LNCaP clone FGC (cell line): Measurements from ENCODE around the gene SYDE2.

ENCODE experiments used
- DNase-seq: peaks from one replicate; pipeline ENCODE4 v3.0.0-alpha.2; 2011; ENCODE audit warnings: low read depth
- H3K4me3 ChIP-seq: 2 replicates; pipeline ENCODE4 v1.5.1; 2011; ENCODE audit warnings: mild to moderate bottlenecking, low read depth, low read length, control low read depth
- TF ChIP-seq, protein P1 (sequence below): IDR thresholded peaks from 2 replicates; pipeline ENCODE4 v1.5.1; 2012; ENCODE audit warnings: mild to moderate bottlenecking; ENCODE audit not compliant: control insufficient read depth, insufficient read depth; ENCODE audit errors: extremely low read depth

SYDE2 gene

DNA sequence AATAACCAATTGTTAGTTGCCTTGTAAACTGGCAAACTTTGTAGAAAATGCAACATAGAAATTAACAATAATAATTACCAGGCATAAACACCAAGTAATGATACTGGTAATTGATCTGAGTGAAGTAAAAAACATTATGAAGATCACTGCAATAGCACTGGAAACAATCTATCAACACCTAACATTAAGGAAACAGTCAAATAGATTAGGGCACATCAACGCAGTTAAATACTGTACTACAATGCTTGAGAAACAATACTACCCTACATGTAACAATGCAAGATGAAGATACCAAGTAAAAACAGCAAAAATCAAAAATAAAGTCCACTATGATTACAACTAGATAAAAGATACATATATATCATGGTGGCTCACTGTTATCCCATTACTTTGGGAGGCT, 16.6 kb downstream of the SYDE2 start:
- no peak overlapping the region for H3K4me3 ChIP-seq
- no peak for DNase-seq
- TF ChIP-seq, protein P1, sequence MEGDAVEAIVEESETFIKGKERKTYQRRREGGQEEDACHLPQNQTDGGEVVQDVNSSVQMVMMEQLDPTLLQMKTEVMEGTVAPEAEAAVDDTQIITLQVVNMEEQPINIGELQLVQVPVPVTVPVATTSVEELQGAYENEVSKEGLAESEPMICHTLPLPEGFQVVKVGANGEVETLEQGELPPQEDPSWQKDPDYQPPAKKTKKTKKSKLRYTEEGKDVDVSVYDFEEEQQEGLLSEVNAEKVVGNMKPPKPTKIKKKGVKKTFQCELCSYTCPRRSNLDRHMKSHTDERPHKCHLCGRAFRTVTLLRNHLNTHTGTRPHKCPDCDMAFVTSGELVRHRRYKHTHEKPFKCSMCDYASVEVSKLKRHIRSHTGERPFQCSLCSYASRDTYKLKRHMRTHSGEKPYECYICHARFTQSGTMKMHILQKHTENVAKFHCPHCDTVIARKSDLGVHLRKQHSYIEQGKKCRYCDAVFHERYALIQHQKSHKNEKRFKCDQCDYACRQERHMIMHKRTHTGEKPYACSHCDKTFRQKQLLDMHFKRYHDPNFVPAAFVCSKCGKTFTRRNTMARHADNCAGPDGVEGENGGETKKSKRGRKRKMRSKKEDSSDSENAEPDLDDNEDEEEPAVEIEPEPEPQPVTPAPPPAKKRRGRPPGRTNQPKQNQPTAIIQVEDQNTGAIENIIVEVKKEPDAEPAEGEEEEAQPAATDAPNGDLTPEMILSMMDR, result no peak

GRCh38 chr1:85182700-85183099, 18.1 kb downstream of the SYDE2 start:
- TF ChIP-seq, protein P1, result no peak
- DNase-seq, result no peak
- no peak overlapping the region for H3K4me3 ChIP-seq

GRCh38 chr1:85180869-85181268, 19.9 kb downstream of the SYDE2 start:
- no peak overlapping the region for H3K4me3 ChIP-seq
- no peak for DNase-seq
- TF ChIP-seq, protein P1, result no peak

DNA sequence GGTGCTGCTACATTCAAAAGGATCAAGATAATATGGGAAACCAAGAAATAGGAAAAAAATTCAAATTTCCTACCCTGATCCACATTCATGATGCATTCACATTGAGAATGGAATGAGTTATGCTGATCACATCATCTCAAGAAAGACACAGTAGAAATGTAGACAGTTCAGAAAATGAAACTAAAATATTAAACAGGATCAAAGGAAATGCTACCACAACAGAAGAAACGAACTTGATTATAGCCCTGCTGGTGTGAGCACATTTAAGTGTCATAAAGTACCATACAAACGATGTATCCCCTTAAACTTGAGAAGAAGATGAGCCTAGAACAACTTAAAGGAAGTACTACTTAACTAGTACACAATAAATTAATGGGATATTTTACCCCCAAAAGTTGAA, 21.3 kb downstream of the SYDE2 start:
- DNase-seq, result no peak
- TF ChIP-seq, protein P1, result no peak
- H3K4me3 ChIP-seq, result no peak overlapping the region

GRCh38 chr1:85178396-85178795, 22.4 kb downstream of the SYDE2 start:
- TF ChIP-seq, protein P1, result no peak
- no peak for DNase-seq

GRCh38 chr1:85174503-85174902, 26.3 kb downstream of the SYDE2 start:
- no peak overlapping the region for H3K4me3 ChIP-seq
- TF ChIP-seq, protein P1, result no peak
- DNase-seq, result no peak

More at GRCh38 chr1:85178396-85178795, 22.4 kb downstream of the SYDE2 start:
- no peak overlapping the region for H3K4me3 ChIP-seq

GRCh38 chr1:85172684-85173337, 28.0 kb downstream of the SYDE2 start:
- TF ChIP-seq, protein P1, result no peak
- H3K4me3 ChIP-seq, result no peak overlapping the region
- no peak for DNase-seq
